B cell (primary cell): Measurements from ENCODE around the gene KISS1. TPM values are rescaled to one million over a fixed set of nuclear protein-coding genes. Genes with fewer than 3 reads are reported as not detected.

ENCODE experiments used
- ATAC-seq: fragments of 200-7000 bp; cut with Tn5 transposase; one replicate; pipeline ENCODE4 v1.10.0; 2021; ENCODE audit warnings: low read depth, mild to moderate bottlenecking, moderate number of reproducible peaks, moderate library complexity
- CTCF ChIA-PET: fragments of 350-600 bp; sonication (Branson Sonifier 250); formaldehyde crosslinking; loops from one replicate; lab custom pipeline; 2021; ENCODE audit warnings: antibody characterized with exemption, inconsistent platforms; lab: Charles Lee
- POLR2A ChIA-PET: fragments of 350-600 bp; sonication (Branson Sonifier 250); formaldehyde crosslinking; loops from one replicate; lab custom pipeline; 2021; ENCODE audit warnings: antibody characterized with exemption; lab: Charles Lee
- DNase-seq: peaks from one replicate; pipeline ENCODE4 v3.0.0; 2013
- H2AFZ ChIP-seq: 2 replicates; pipeline ENCODE4 v1.6.1; 2012; ENCODE audit warnings: mild to moderate bottlenecking, low read depth, low read length; ENCODE audit not compliant: insufficient read depth, poor library complexity, severe bottlenecking
- H3K27ac ChIP-seq, 2 donors: 1 replicate in 1 of 2; 2 replicates in 1 of 2; pipeline ENCODE4 v1.5.1; 2012 to 2013; ENCODE audit warnings: low read length in 2 of 2, mild to moderate bottlenecking in 2 of 2, moderate library complexity in 1 of 2
- H3K27me3 ChIP-seq, 4 experiments: fragments of 200-600 bp in 1 of 4; sonication (generic) in 1 of 4; replicated peaks in 1 of 4; 1 replicate in 2 of 4; 2 replicates in 2 of 4; pipeline versions ENCODE4 v1.6.1 to v1.7.0; 2013 to 2016; ENCODE audit warnings: low read length in 3 of 4, mild to moderate bottlenecking in 2 of 4, mixed read lengths in 1 of 4, moderate library complexity in 1 of 4; ENCODE audit not compliant: insufficient read depth in 4 of 4, control insufficient read depth in 3 of 4; ENCODE audit errors: control extremely low read depth in 1 of 4
- H3K36me3 ChIP-seq, 2 experiments: replicated peaks in 1 of 2; 1 replicate in 1 of 2; 2 replicates in 1 of 2; pipeline versions ENCODE4 v1.6.1 to v1.7.1; 2013; ENCODE audit warnings: low read length in 1 of 2; ENCODE audit not compliant: insufficient read depth in 2 of 2, control insufficient read depth in 1 of 2; ENCODE audit errors: control extremely low read depth in 1 of 2, extremely low read depth in 1 of 2
- H3K4me1 ChIP-seq, 2 donors: fragments of 200-600 bp in 1 of 2; sonication (generic) in 1 of 2; 1 replicate in 1 of 2; 2 replicates in 1 of 2; pipeline versions ENCODE4 v1.5.1 to v1.6.1; 2013 to 2017; ENCODE audit warnings: low read length in 2 of 2; ENCODE audit not compliant: control insufficient read depth in 2 of 2, insufficient read depth in 2 of 2
- H3K4me2 ChIP-seq: replicated peaks from 2 replicates; pipeline ENCODE3; 2012; ENCODE audit warnings: mild to moderate bottlenecking, low read depth, low read length; ENCODE audit not compliant: poor library complexity, severe bottlenecking
- H3K4me3 ChIP-seq, 5 experiments: fragments of 200-600 bp in 1 of 5; sonication (generic) in 1 of 5; 1 replicate in 3 of 5; 2 replicates in 2 of 5; pipeline versions ENCODE4 v1.5.1 to v1.7.0; 2011 to 2016; ENCODE audit warnings: low read length in 4 of 5, mild to moderate bottlenecking in 4 of 5, low read depth in 2 of 5, control low read depth in 1 of 5, moderate library complexity in 1 of 5; ENCODE audit not compliant: insufficient read depth in 1 of 5; ENCODE audit errors: control extremely low read depth in 1 of 5, extremely low read depth in 1 of 5
- H3K79me2 ChIP-seq: fragments of 200-600 bp; sonication (generic); one replicate; pipeline ENCODE4 v1.6.0; 2016; ENCODE audit warnings: low read length; ENCODE audit not compliant: control insufficient read depth, insufficient read depth
- H3K9ac ChIP-seq: fragments of 200-600 bp; sonication (generic); 2 replicates; pipeline ENCODE4 v1.6.1; 2017; ENCODE audit warnings: mild to moderate bottlenecking, low read length, moderate library complexity
- H3K9me3 ChIP-seq, 3 donors: one replicate each; pipeline versions ENCODE4 v1.6.1 to v1.7.1; 2013; ENCODE audit warnings: low read length in 2 of 3; ENCODE audit not compliant: control insufficient read depth in 2 of 3, insufficient read depth in 1 of 3; ENCODE audit errors: control extremely low read depth in 1 of 3
- H4K20me1 ChIP-seq: 2 replicates; pipeline ENCODE4 v1.6.0; 2012; ENCODE audit warnings: mild to moderate bottlenecking, low read length; ENCODE audit not compliant: insufficient read depth, control insufficient read depth, poor library complexity, severe bottlenecking
- H3K27ac Mint-ChIP-seq: one replicate; pipeline ENCODE4 v1.8.0; 2021; ENCODE audit warnings: mixed read lengths
- H3K27me3 Mint-ChIP-seq: one replicate; pipeline ENCODE4 v1.8.0; 2021; ENCODE audit warnings: mixed read lengths
- H3K4me1 Mint-ChIP-seq: one replicate; pipeline ENCODE4 v1.8.0; 2021; ENCODE audit warnings: mixed read lengths
- H3K4me3 Mint-ChIP-seq: one replicate; pipeline ENCODE4 v1.8.0; 2021; ENCODE audit warnings: mixed read lengths
- H3K9me3 Mint-ChIP-seq: one replicate; pipeline ENCODE4 v1.8.0; 2022; ENCODE audit warnings: mixed read lengths; ENCODE audit not compliant: insufficient read depth
- EZH2 ChIP-seq: IDR thresholded peaks from 2 replicates; pipeline ENCODE4 v1.6.1; 2012; ENCODE audit warnings: borderline replicate concordance, low read depth, mild to moderate bottlenecking, moderate library complexity, low read length; ENCODE audit not compliant: insufficient read depth, poor library complexity, severe bottlenecking
- WGBS: methylation state at CpG from one replicate; pipeline ENCODE4 v1.1.5; 2013; ENCODE audit warnings: missing lambda C conversion rate; ENCODE audit not compliant: insufficient coverage; 5-methylcytosine and 5-hydroxymethylcytosine counted together
- intact Hi-C: fragments of 100-400 bp; cut with micrococcal nuclease; formaldehyde crosslinking; loops from one replicate; pipeline ENCODE4 v1.10.0; 2022
- polyA plus RNA-seq: library from polyadenylated mRNA; depleted of rRNA; stranded (reverse); fragments of >200 nt; gene quantifications from 2 replicates; pipeline ENCODE4 v1.2.3, GENCODE V29; 2012
- total RNA-seq, 2 donors: library from RNA; stranded (reverse); fragments of 120-200 nt in 1 of 2; gene quantifications; 1 replicate in 1 of 2; 2 replicates in 1 of 2; pipeline versions ENCODE4 v1.2.3 to v1.2.4, GENCODE V29; 2013 to 2022
- TF ChIP-seq, protein P1 (sequence below): fragments of 200-600 bp; IDR thresholded peaks from one replicate; pipeline ENCODE4 v1.8.0; 2022; ENCODE audit warnings: antibody characterized with exemption, mild to moderate bottlenecking

Gene KISS1
- total and polyA plus RNA-seq, 2 donors (not counting 1 experiment from before 2014, with no cell fraction given): not detected

GRCh38 chr1:204207136-204207616, 10.9 kb upstream of the KISS1 start:
- intact Hi-C loops: loop anchor here (1.0 kb wide), 2 partner anchors 45 to 346 kb away; partner anchors contain the start of gene SNRPE
- no peaks in the 10 kb centered on the region for H3K9me3 Mint-ChIP-seq
- Histone ChIP-seq H3K27ac (no peak overlapping the region), H3K4me3 (no peak overlapping the region), H3K9me3 (peaks cover 0 to 3% (median 0%) of the 10 kb centered on the region in 3 donors), H3K4me1 (peaks cover 0 to 6% of the 10 kb centered on the region in 2 donors), H2AFZ (peak overlapping the region; percentile 14), H3K79me2 (no peaks in the 10 kb centered on the region), H3K36me3 (no peaks in the 10 kb centered on the region), H3K4me2 (no peak overlapping the region), H3K27me3 (peaks cover 0 to 21% (median 13%) of the 10 kb centered on the region in 4 experiments), H4K20me1 (no peaks in the 10 kb centered on the region), H3K9ac (no peak overlapping the region)
- no peak overlapping the region for H3K27ac Mint-ChIP-seq
- no peak overlapping the region for H3K4me3 Mint-ChIP-seq
- DNase-seq: peak; percentile 71
- ChIA-PET CTCF (interaction anchor here (0.5 to 2.0 kb wide), 16 partner anchors 9 to 581 kb away, joined by 3 to 8 read pairs (median 3); partner anchors contain the start of gene ATP2B4), POLR2A (no interaction called here)
- no peak for TF ChIP-seq EZH2
- TF ChIP-seq, protein P1, sequence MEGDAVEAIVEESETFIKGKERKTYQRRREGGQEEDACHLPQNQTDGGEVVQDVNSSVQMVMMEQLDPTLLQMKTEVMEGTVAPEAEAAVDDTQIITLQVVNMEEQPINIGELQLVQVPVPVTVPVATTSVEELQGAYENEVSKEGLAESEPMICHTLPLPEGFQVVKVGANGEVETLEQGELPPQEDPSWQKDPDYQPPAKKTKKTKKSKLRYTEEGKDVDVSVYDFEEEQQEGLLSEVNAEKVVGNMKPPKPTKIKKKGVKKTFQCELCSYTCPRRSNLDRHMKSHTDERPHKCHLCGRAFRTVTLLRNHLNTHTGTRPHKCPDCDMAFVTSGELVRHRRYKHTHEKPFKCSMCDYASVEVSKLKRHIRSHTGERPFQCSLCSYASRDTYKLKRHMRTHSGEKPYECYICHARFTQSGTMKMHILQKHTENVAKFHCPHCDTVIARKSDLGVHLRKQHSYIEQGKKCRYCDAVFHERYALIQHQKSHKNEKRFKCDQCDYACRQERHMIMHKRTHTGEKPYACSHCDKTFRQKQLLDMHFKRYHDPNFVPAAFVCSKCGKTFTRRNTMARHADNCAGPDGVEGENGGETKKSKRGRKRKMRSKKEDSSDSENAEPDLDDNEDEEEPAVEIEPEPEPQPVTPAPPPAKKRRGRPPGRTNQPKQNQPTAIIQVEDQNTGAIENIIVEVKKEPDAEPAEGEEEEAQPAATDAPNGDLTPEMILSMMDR: peak; percentile 92
- peak; percentile 78 for ATAC-seq
- no peaks in the 10 kb centered on the region for H3K4me1 Mint-ChIP-seq
- peaks cover 32% of the 10 kb centered on the region for H3K27me3 Mint-ChIP-seq
- WGBS: 20% methylated on average over 13 of the region's 13 CpGs

DNA sequence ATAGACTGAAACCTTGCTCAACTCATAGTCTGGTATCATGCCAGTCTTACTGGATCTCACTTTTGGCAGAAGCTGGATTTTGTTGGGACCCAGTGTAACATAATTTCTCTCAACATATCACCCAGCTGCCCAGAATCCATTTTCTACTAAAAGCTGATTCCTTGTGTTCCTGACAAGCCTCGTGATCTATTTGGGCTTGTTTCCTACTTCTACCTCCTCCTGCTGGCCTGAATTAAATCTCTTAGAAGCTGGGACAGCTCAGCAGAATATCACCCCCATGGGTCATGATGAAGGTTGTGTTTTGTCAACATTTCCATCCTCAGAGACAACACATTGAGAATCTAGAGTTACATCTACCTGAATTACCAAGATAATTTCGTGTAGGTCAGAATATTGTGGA, 9.8 kb upstream of the KISS1 start:
- TF ChIP-seq, protein P1: no peak
- TF ChIP-seq EZH2: no peak
- Histone ChIP-seq H3K9ac (no peak overlapping the region), H4K20me1 (no peaks in the 10 kb centered on the region), H3K79me2 (no peaks in the 10 kb centered on the region), H3K4me1 (peaks cover 0 to 6% of the 10 kb centered on the region in 2 donors), H3K27me3 (peaks cover 0 to 21% (median 13%) of the 10 kb centered on the region in 4 experiments), H3K27ac (no peak overlapping the region), H3K4me2 (no peak overlapping the region), H3K9me3 (peaks cover 0 to 3% (median 0%) of the 10 kb centered on the region in 3 donors), H3K4me3 (no peak overlapping the region), H3K36me3 (no peaks in the 10 kb centered on the region), H2AFZ (no peak overlapping the region)
- intact Hi-C loops: no loop called here
- CTCF ChIA-PET: interaction anchor here (0.7 to 2.0 kb wide), 6 partner anchors 13 to 157 kb away, joined by 3 to 8 read pairs (median 3); no protein-coding TSS in a partner anchor
- DNase-seq (no peak), ATAC-seq (no peak)
- H3K27me3 Mint-ChIP-seq: peaks cover 33% of the 10 kb centered on the region
- H3K9me3 Mint-ChIP-seq: no peaks in the 10 kb centered on the region
- WGBS: 57% methylated on average over 1 of the region's 2 CpGs
- no peak overlapping the region for H3K27ac Mint-ChIP-seq
- no peaks in the 10 kb centered on the region for H3K4me1 Mint-ChIP-seq
- POLR2A ChIA-PET: no interaction called here
- H3K4me3 Mint-ChIP-seq: no peak overlapping the region
